HG03521 (cell line): Measurements from ENCODE around the gene DYSF.
"Not testable (repeated sequence)": the region's sequence is repeated elsewhere in the genome, so short reads cannot be mapped to it uniquely, and the experiment has no call there.

Source experiments
- ATAC-seq: cut with Tn5 transposase; IDR thresholded peaks from one replicate; pipeline ENCODE4 v1.9.1; 2021; ENCODE audit warnings: mild to moderate bottlenecking, moderate library complexity; ENCODE audit not compliant: unreplicated experiment

DYSF gene

DNA sequence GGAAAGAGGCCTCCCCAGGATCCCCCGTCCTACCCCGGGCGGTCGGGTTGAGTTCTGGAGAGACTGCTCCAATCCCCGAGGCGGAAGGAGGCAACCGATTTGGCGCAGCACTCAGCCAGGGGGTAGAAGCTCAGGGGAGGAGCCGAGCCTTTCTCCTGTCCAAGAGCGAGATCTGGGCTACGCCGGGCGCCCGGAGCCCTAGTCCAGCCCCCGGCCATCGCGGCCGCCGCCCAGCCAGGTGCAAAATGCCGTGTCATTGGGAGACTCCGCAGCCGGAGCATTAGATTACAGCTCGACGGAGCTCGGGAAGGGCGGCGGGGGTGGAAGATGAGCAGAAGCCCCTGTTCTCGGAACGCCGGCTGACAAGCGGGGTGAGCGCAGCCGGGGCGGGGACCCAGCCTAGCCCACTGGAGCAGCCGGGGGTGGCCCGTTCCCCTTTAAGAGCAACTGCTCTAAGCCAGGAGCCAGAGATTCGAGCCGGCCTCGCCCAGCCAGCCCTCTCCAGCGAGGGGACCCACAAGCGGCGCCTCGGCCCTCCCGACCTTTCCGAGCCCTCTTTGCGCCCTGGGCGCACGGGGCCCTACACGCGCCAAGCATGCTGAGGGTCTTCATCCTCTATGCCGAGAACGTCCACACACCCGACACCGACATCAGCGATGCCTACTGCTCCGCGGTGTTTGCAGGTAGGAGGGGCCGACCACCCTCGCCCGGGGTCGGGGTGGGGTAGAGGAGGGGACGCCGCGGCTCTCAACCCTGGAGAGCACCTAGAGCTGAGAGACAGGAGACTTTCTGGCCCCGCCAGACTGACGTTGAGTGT is at the start of gene DYSF:
TSS of gene DYSF (plus strand) at position 158 of the 817 bp plus-strand sequence.
- no peak for ATAC-seq

- ATAC-seq, result no peak
These were observed 43.8 kb upstream of the DYSF start for GRCh38 chr2:71409611-71410010.

DNA sequence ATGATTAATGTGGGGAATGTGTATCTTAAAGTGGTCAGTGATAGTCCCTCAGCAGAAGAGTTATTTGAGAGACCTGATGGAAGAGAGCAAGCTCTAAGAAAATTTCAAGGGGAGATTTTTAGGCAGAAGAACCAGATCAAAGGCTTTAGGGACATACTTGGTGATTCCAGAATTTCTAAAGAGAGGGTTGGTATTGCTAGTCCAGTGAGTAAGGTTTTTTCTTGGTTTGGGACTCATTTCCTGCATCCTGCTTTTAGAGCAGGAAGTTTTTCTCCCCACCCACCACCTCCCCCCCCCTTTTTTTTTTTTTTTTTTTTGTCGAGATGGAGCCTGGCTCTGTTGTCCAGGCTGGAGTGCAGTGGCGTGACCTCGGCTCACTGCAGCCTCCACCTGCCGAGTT is 42.7 kb upstream of the DYSF start:
- ATAC-seq, result no peak

- not testable (repeated sequence) for ATAC-seq
These were observed 36.5 kb upstream of the DYSF start for GRCh38 chr2:71416866-71417265.

DNA sequence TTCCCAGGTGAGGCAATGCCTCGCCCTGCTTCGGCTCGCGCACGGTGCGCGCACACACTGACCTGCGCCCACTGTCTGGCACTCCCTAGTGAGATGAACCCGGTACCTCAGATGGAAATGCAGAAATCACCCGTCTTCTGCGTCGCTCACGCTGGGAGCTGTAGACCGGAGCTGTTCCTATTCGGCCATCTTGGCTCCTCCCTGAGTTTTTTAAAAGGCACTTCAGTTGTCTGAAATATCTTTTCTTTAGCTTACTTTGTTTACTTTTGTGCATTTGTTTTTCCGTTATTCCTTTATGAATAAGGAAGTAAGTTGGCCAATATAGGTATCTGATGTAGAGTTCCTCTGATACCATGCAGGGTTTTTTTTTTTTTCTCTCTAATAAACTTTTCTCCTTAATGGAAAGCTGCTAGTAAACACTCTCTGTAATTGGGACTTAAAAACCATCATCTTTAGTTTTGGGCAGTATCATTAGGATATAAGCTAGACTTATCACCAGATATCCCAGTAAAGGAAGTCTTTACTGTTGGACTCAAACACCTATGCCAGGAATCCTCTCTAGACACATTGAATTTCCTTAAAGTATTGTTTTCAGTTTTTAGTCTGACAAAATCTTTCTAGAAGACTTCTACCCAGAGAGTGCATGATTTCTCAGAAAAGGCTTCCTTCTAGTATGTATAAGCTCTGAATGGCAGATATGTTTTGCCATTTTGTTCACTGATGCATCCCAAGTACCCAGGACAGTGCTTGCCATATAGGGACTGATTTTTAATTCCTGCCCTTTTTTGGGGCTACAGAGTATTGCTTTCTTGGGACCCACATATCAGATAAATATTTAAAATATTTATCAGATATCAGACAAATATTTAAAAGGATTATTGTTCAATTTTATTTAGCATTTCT is 35.8 kb upstream of the DYSF start:
- ATAC-seq, result no peak

GRCh38 chr2:71419145-71419544 is 34.2 kb upstream of the DYSF start:
- ATAC-seq, result no peak

DNA sequence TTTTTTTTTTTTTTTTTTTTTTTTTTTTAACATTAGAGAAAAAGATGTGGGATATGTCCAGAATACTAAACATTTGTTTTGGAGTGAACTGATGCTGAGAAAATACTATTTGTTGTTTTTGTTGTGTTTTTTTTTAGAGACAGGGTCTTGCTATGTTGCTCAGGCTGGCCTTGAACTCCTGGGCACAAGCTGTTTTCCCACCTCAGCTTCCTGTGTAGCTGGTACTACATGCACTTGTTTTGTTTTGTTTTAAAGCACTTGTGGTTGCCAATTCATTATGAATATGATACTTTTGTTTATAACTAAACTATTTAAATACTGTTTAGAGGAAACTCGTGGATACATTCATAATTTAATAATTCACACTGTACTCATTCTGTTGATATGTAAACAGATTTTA is 33.4 kb upstream of the DYSF start:
- ATAC-seq, result no peak

DNA sequence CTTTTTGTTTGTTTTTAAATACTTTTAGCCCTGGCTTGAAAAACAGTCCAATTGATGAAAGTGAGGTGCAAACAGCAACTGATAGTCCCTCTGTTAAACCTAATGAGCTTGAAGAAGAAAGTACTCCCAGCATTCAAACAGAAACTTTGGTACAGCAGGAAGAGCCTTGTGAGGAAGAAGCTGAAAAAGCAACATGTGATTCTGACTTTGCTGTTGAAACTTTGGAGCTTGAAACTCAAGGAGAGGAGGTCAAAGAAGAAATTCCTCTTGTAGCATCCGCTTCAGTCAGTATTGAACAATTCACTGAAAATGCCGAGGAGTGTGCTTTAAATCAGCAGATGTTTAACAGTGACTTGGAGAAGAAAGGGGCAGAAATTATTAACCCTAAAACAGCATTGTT is 30.6 kb upstream of the DYSF start:
- ATAC-seq, result no peak

- no peak for ATAC-seq
These were observed 29.4 kb upstream of the DYSF start for GRCh38 chr2:71423817-71424420.

DNA sequence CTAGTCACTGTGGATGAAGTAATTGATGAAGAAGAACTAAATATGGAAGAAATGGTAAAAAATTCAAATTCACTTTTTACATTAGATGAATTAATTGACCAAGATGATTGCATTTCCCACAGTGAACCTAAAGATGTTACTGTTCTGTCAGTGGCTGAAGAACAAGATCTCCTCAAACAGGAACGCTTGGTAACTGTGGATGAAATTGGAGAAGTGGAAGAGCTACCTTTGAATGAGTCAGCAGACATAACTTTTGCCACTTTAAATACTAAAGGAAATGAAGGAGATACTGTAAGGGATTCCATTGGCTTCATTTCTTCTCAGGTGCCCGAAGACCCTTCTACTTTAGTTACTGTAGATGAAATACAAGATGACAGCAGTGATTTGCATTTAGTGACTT is 26.6 kb upstream of the DYSF start:
- ATAC-seq, result no peak

DNA sequence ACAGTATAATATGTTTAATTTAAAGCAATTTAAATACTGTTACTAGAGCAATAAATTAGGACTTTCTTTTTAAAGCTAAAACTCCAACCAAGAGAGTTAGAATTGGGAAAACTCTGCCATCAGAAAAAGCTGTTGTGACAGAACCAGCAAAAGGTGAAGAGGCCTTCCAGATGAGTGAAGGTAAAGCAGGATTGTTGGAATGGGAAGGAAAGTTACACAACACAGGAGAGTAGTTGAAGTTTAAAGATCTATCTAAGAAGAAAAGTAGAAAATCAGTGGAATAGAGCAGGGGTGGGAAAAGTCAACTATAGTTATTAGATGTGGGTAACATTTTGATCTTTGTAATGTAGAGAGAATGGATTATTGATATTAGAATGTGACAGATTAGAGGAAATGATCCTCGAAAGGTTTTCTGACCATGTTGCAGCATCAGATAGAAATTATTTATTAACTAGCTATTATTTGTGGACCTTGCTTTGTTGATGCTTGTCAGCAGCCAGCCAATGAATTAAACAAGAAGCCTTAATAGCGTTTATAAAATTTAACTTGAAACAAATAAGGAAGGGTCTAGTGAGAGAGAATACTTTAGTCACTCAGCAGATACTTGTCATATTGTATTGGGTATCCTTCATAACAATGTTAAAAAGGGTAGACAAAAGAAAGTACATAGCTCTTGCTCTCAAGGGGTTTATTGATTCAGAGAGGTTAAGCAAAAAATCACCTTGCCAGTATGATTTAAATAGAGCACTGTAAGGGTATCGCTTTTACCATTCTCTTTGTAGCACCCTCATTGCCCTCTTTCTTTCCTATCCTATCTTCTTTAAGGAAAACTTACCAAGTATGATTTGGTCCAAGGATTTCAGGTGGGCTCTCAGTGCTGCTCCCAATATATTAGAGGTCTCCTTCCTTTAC is 24.6 kb upstream of the DYSF start:
- no peak for ATAC-seq

- ATAC-seq, result not testable (repeated sequence)
These were observed 8.2 kb upstream of the DYSF start for GRCh38 chr2:71445142-71445541.

GRCh38 chr2:71446505-71446904 is 6.9 kb upstream of the DYSF start:
- ATAC-seq, result no peak

DNA sequence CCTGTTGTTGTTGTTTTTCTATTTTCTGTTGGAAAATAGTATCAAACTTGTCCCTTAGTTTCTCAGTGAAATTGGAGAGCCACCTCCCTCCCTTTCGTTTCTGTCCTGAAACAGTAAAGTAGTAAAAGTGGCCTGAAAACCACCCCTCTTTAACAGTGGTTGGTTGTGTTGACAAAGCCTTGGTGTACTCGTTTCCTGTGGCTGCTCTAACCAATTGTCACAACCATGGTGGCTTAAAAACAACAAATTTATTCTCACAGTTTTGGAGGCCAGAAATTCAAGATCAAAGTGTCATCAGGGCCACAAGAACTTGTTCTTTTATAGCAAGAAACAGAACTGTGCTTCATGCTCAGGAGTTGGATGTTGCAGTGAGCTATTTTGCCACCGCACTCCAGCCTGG is 4.0 kb upstream of the DYSF start:
- no peak for ATAC-seq

GRCh38 chr2:71451705-71452104 is 1.7 kb upstream of the DYSF start:
- no peak for ATAC-seq

GRCh38 chr2:71452565-71452964 is 796 bp upstream of the DYSF start:
- no peak for ATAC-seq

DNA sequence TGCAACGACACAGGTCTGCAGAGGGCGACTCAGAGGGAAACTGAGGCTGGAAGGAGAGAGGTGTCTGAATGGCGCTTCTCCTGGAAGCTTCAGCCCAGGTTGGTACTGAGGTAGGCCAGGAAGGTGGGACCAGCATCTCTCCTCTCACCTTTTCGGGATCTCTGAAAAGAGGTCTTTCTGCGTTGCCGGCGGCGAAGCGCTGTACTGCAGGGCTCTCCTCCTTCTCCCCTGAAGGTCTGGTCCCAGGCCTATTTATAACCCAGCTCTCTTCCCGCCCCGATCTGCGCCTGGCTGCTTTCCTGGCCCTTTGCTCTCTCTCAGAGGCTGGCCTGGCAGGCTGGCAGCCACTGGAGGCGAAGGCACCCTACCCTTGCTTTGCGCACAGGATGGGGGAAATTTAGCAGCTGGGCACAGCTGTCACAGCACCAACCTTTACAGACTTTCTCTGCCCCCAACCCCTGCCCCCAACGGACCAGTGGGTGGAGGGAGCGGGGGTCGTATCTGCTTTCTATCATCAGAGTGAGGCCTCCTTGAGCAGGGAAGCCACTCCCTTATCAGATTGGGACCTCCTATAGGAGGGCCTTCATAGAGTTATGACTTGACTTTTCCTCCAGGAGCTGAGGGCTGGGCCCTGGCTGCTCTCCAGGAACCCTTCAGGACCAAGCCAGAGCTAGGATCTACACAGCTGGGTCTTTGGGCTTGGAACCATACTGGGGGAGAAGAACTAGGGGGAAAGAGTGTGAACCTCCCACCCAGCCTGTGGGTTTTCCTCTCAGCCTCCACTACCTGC is 1.1 kb downstream of the DYSF start:
- ATAC-seq, result no peak

DNA sequence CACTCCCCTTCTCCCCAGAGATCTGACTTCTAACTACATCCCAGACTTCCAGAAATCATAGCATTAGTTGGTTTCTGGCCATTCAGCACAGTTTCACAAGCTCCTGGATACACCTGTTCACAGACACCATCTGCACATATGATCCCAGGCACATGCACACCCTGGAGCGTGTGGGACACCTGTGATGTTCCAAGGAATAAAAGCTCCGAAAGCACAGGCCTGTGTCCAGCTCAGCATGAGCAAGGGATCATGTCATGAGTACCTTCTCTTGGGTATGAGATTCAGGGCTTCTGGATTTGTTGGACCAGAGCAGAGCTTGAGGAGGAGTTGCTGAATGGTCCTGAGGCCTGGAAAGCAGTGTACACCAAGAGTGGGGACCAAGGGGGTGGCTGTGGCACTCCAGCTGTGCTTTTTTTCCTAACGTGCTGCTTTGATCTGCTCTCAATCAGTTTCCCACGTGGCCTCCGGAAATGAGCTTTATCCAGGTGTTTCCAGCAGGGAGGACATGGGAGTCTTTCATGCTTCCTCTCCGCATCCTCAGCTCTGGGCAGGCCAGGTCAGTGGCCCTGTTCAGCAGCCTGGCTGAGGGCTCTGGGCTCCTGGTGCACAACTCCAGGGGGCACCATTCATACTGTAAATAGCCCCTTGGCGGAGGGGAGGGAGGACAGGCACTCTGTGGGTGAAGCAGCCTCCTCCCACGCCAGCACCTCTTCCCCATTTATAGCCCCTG is 1.8 kb downstream of the DYSF start:
- no peak for ATAC-seq
